HG03354 (cell line): ENCODE results near the gene DMAC2.
"Not testable (repeated sequence)": the region's sequence is repeated elsewhere in the genome, so short reads cannot be mapped to it uniquely, and the experiment has no call there.

Source experiments
- ATAC-seq: cut with Tn5 transposase; IDR thresholded peaks from one replicate; pipeline ENCODE4 v1.9.1; 2021; ENCODE audit warnings: mild to moderate bottlenecking; ENCODE audit not compliant: unreplicated experiment, poor library complexity, severe bottlenecking

Gene DMAC2

GRCh38 chr19:41443813-41444455, 4.2 kb upstream of the DMAC2 start:
- no peak for ATAC-seq

- no peak for ATAC-seq
Measured at GRCh38 chr19:41442473-41443355, 3.0 kb upstream of the DMAC2 start, which contains the start of gene ERICH4. Gene ERICH4 (plus strand): TSS chr19:41443156. CDS start chr19:41443170, 14 bp downstream.

GRCh38 chr19:41441321-41441945, 1.7 kb upstream of the DMAC2 start:
- ATAC-seq: no peak

- no peak for ATAC-seq
Measured at GRCh38 chr19:41437944-41438574, 1.7 kb downstream of the DMAC2 start.

GRCh38 chr19:41436674-41436951, 3.1 kb downstream of the DMAC2 start:
- ATAC-seq: no peak

- ATAC-seq: no peak
Measured at GRCh38 chr19:41435936-41436673, 3.6 kb downstream of the DMAC2 start.

- ATAC-seq: not testable (repeated sequence)
Measured at GRCh38 chr19:41435376-41435775, 4.3 kb downstream of the DMAC2 start.

- no peak for ATAC-seq
Measured at GRCh38 chr19:41434450-41434849, 5.3 kb downstream of the DMAC2 start.

- ATAC-seq: no peak
Measured at GRCh38 chr19:41433171-41433570, 6.5 kb downstream of the DMAC2 start.

- ATAC-seq: no peak
Measured at GRCh38 chr19:41431426-41432386, 8.0 kb downstream of the DMAC2 start.

GRCh38 chr19:41430922-41431321, 8.8 kb downstream of the DMAC2 start:
- ATAC-seq: no peak

GRCh38 chr19:41428481-41428859, 11.2 kb downstream of the DMAC2 start:
- no peak for ATAC-seq

GRCh38 chr19:41427647-41428480, 11.8 kb downstream of the DMAC2 start:
- no peak for ATAC-seq

- ATAC-seq: no peak
Measured at GRCh38 chr19:41426952-41427646, 12.6 kb downstream of the DMAC2 start, which contains the start of gene B3GNT8. Gene B3GNT8 (minus strand): TSS chr19:41427374. CDS start chr19:41426778, 596 bp downstream.

- no peak for ATAC-seq
Measured at GRCh38 chr19:41426116-41426841, 13.4 kb downstream of the DMAC2 start.
